Gastroesophageal sphincter (tissue), 4 donors: Measurements from ENCODE around the gene MPZL1. TPM values are rescaled to one million over a fixed set of nuclear protein-coding genes. Genes with fewer than 3 reads are reported as not detected.

Experiments
- ATAC-seq: fragments of 150-250 bp; one replicate; pipeline ENCODE4 v1.9.1; 2016; ENCODE audit warnings: mild to moderate bottlenecking, moderate library complexity
- H3K27ac ChIP-seq, 4 donors: fragments of 200-600 bp; sonication (generic) in 3 of 4; 1 replicate in 3 of 4; 2 replicates in 1 of 4; pipeline ENCODE4 v1.5.1; 2016 to 2019
- H3K27me3 ChIP-seq: fragments of 200-600 bp; sonication (generic); one replicate; pipeline ENCODE4 v1.5.1; 2019
- H3K36me3 ChIP-seq, 2 donors: fragments of 200-600 bp; sonication (generic); one replicate each; pipeline ENCODE4 v1.5.1; 2019; ENCODE audit warnings: control low read depth in 1 of 2
- H3K4me1 ChIP-seq, 3 donors: fragments of 200-600 bp; sonication (generic); 1 replicate in 2 of 3; 2 replicates in 1 of 3; pipeline ENCODE4 v1.5.1; 2016 to 2019; ENCODE audit warnings: control low read depth in 2 of 3
- H3K4me3 ChIP-seq, 2 donors: fragments of 200-600 bp; sonication (generic); one replicate each; pipeline ENCODE4 v1.5.1; 2019; ENCODE audit warnings: mild to moderate bottlenecking in 1 of 2, moderate library complexity in 1 of 2
- H3K9me3 ChIP-seq, 3 donors: fragments of 200-600 bp; sonication (generic); one replicate each; pipeline ENCODE4 v1.5.1; 2017 to 2019; ENCODE audit warnings: control low read depth in 2 of 3
- EP300 ChIP-seq: sonication (generic); formaldehyde crosslinking; IDR thresholded peaks from one replicate; pipeline ENCODE4 v1.6.1; 2017; ENCODE audit warnings: antibody characterized with exemption, mild to moderate bottlenecking
- POLR2A ChIP-seq, 2 donors: fragments of 450-650 bp; IDR thresholded peaks; one replicate each; pipeline ENCODE4 v1.6.1; 2017; ENCODE audit warnings: antibody characterized with exemption in 2 of 2, mild to moderate bottlenecking in 2 of 2, moderate library complexity in 1 of 2
- POLR2AphosphoS5 ChIP-seq: sonication (generic); formaldehyde crosslinking; IDR thresholded peaks from one replicate; pipeline ENCODE4 v1.6.1; 2017; ENCODE audit warnings: antibody characterized with exemption
- WGBS, 2 donors: methylation state at CpG; one replicate each; pipeline ENCODE4 v1.1.5; 2018; ENCODE audit warnings: low coverage in 1 of 2; 5-methylcytosine and 5-hydroxymethylcytosine counted together
- total RNA-seq, 4 donors: library from RNA; depleted of rRNA; stranded (reverse); fragments of >200 nt; gene quantifications; one replicate each; pipeline ENCODE4 v1.1.0, GENCODE V29; 2016
- TF ChIP-seq, protein P1 (sequence below), 4 experiments: fragments of 200-600 bp in 2 of 4; fragments of 450-650 bp in 2 of 4; sonication (generic) in 1 of 4; IDR thresholded peaks; one replicate each; pipeline ENCODE4 v1.5.1; 2017 to 2019; ENCODE audit warnings: antibody characterized with exemption in 4 of 4, mild to moderate bottlenecking in 2 of 4, moderate library complexity in 2 of 4

Gene MPZL1
- total RNA-seq, 4 donors from 2014 or later = 83.7 to 127 (median 95.8) TPM

- ATAC-seq = no peak
- Histone ChIP-seq H3K4me1 (peaks cover 5 to 71% (median 6%) of the 10 kb centered on the region in 3 donors), H3K27ac (no peak overlapping the region), H3K27me3 (no peaks in the 10 kb centered on the region), H3K36me3 (no peaks in the 10 kb centered on the region), H3K9me3 (no peaks in the 10 kb centered on the region), H3K4me3 (no peak overlapping the region)
- TF ChIP-seq, protein P1, sequence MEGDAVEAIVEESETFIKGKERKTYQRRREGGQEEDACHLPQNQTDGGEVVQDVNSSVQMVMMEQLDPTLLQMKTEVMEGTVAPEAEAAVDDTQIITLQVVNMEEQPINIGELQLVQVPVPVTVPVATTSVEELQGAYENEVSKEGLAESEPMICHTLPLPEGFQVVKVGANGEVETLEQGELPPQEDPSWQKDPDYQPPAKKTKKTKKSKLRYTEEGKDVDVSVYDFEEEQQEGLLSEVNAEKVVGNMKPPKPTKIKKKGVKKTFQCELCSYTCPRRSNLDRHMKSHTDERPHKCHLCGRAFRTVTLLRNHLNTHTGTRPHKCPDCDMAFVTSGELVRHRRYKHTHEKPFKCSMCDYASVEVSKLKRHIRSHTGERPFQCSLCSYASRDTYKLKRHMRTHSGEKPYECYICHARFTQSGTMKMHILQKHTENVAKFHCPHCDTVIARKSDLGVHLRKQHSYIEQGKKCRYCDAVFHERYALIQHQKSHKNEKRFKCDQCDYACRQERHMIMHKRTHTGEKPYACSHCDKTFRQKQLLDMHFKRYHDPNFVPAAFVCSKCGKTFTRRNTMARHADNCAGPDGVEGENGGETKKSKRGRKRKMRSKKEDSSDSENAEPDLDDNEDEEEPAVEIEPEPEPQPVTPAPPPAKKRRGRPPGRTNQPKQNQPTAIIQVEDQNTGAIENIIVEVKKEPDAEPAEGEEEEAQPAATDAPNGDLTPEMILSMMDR (IDR thresholded peaks at IDR 0.05) = no peak
- WGBS, 2 donors = 74 to 83% methylated on average over 6 to 7 of the region's 7 CpGs
Measured at GRCh38 chr1:167746988-167747655, 25.3 kb downstream of the MPZL1 start.

- Histone ChIP-seq H3K36me3 (no peaks in the 10 kb centered on the region), H3K27me3 (no peaks in the 10 kb centered on the region), H3K4me1 (peaks cover 9 to 79% (median 11%) of the 10 kb centered on the region in 3 donors), H3K9me3 (no peaks in the 10 kb centered on the region), H3K4me3 (no peak overlapping the region), H3K27ac (no peak overlapping the region)
- TF ChIP-seq, protein P1 (IDR thresholded peaks at IDR 0.05) = no peak
- no peak for TF ChIP-seq POLR2AphosphoS5
- no peak for TF ChIP-seq POLR2A (IDR thresholded peaks at IDR 0.05)
- no peak for TF ChIP-seq EP300
- ATAC-seq = no peak
- 88 to 100% methylated on average over 1 of the region's 1 CpG for WGBS, 2 donors
Measured at GRCh38 chr1:167747988-167748387, 26.2 kb downstream of the MPZL1 start.

- no peak overlapping the region for H3K27ac ChIP-seq
- peaks cover 9 to 82% (median 12%) of the 10 kb centered on the region in 3 donors for H3K4me1 ChIP-seq
- no peaks in the 10 kb centered on the region for H3K36me3 ChIP-seq
- no peaks in the 10 kb centered on the region for H3K27me3 ChIP-seq
- TF ChIP-seq POLR2A (IDR thresholded peaks at IDR 0.05) (no peak), EP300 (no peak), POLR2AphosphoS5 (no peak)
- TF ChIP-seq, protein P1 (IDR thresholded peaks at IDR 0.05) = no peak
- H3K9me3 ChIP-seq = no peaks in the 10 kb centered on the region
- no peak overlapping the region for H3K4me3 ChIP-seq
- no peak for ATAC-seq
Measured at GRCh38 chr1:167748906-167749305, 27.1 kb downstream of the MPZL1 start.

DNA sequence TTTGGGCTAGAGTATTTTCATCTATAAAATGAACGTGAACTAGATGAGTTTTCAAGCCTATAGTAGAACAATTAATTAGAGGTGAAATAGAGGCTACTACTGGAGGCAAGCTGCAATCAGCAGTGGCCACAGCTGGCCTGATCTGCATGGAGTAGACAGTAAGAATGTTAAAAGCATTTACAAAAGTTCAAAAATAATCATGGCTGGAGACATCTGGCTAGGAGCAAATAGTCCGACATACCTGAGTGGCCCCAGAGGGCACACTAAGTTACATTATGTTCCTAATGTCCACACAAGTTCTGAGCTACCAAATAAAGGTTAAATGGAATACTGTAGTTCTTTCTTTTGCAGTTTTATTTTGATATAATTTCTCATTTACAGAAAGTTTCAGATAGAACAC lies 28.0 kb downstream of the MPZL1 start:
- no peaks in the 10 kb centered on the region for H3K9me3 ChIP-seq
- no peak overlapping the region for H3K27ac ChIP-seq
- H3K36me3 ChIP-seq = no peaks in the 10 kb centered on the region
- H3K4me1 ChIP-seq = peaks cover 8 to 79% (median 12%) of the 10 kb centered on the region in 3 donors
- WGBS, 2 donors = 38 to 41% methylated on average over 1 to 2 of the region's 2 CpGs
- no peak overlapping the region for H3K4me3 ChIP-seq
- TF ChIP-seq POLR2AphosphoS5 = no peak
- no peak for TF ChIP-seq POLR2A (IDR thresholded peaks at IDR 0.05)
- TF ChIP-seq, protein P1 (IDR thresholded peaks at IDR 0.05) = no peak
- no peak for TF ChIP-seq EP300
- no peak for ATAC-seq
- H3K27me3 ChIP-seq = no peaks in the 10 kb centered on the region

- no peaks in the 10 kb centered on the region for H3K36me3 ChIP-seq
- WGBS, 2 donors = 95 to 96% methylated on average over 2 of the region's 2 CpGs
- no peaks in the 10 kb centered on the region for H3K9me3 ChIP-seq
- TF ChIP-seq, protein P1 (IDR thresholded peaks at IDR 0.05) = no peak
- no peak for TF ChIP-seq POLR2A (IDR thresholded peaks at IDR 0.05)
- TF ChIP-seq EP300 = no peak
- TF ChIP-seq POLR2AphosphoS5 = no peak
- ATAC-seq = no peak
- no peak overlapping the region for H3K4me3 ChIP-seq
- H3K27ac ChIP-seq = no peak overlapping the region
- no peaks in the 10 kb centered on the region for H3K27me3 ChIP-seq
- peaks cover 5 to 80% (median 12%) of the 10 kb centered on the region in 3 donors for H3K4me1 ChIP-seq
Measured at GRCh38 chr1:167750641-167751040, 28.9 kb downstream of the MPZL1 start.
